IMR-90 (cell line): ENCODE data around the gene CCDC7. TPM values are rescaled to one million over a fixed set of nuclear protein-coding genes. Genes with fewer than 3 reads are reported as not detected.

Experiments
- ATAC-seq: fragments of 200-7000 bp; cut with Tn5 transposase; 2 replicates; pipeline ENCODE4 v1.9.1; 2020; ENCODE audit warnings: low read depth, mild to moderate bottlenecking, moderate library complexity
- BruUV-seq: library from RNA; stranded (reverse); fragments of 400-500 nt; replicated peaks from 2 replicates; lab custom pipeline; 2021; lab: Mats Ljungman, UMichigan
- CTCF ChIA-PET: fragments of 300-600 bp; formaldehyde crosslinking; extraction: SDS; loops from one replicate; lab custom pipeline; 2021; ENCODE audit warnings: antibody characterized with exemption; lab: Yijun Ruan, JAX
- POLR2A ChIA-PET: fragments of 300-600 bp; sonication (Branson Sonifier 250); formaldehyde crosslinking; loops from one replicate; lab custom pipeline; 2022; ENCODE audit warnings: antibody characterized with exemption; ENCODE audit not compliant: unreplicated experiment; lab: Charles Lee
- DNase-seq: peaks from one replicate; pipeline ENCODE4 v3.0.0; 2013
- H2AFZ ChIP-seq: replicated peaks from 2 replicates; pipeline ENCODE3; 2013; ENCODE audit warnings: low read length, mild to moderate bottlenecking; ENCODE audit not compliant: poor library complexity
- H2AK5ac ChIP-seq: 2 replicates; pipeline ENCODE4 v1.6.1; 2013; ENCODE audit warnings: low read depth, low read length, inconsistent platforms
- H2AK9ac ChIP-seq: replicated peaks from 2 replicates; pipeline ENCODE3; 2013; ENCODE audit warnings: mild to moderate bottlenecking, low read depth, low read length, moderate library complexity; ENCODE audit not compliant: poor library complexity
- H2BK120ac ChIP-seq: 2 replicates; pipeline ENCODE4 v1.6.1; 2013; ENCODE audit warnings: low read depth, low read length, inconsistent platforms
- H2BK15ac ChIP-seq: 3 replicates; pipeline ENCODE4 v1.6.1; 2013; ENCODE audit warnings: low read depth, low read length, inconsistent platforms
- H2BK20ac ChIP-seq: 2 replicates; pipeline ENCODE4 v1.6.1; 2013; ENCODE audit warnings: low read depth, mild to moderate bottlenecking, inconsistent platforms, low read length, moderate library complexity
- H2BK5ac ChIP-seq: 2 replicates; pipeline ENCODE4 v1.6.1; 2013; ENCODE audit warnings: mild to moderate bottlenecking, low read depth, low read length, inconsistent platforms; ENCODE audit not compliant: poor library complexity, severe bottlenecking
- H3K14ac ChIP-seq: replicated peaks from 2 replicates; pipeline ENCODE4 v1.6.1; 2013; ENCODE audit warnings: low read depth, low read length, inconsistent platforms
- H3K18ac ChIP-seq: 2 replicates; pipeline ENCODE4 v1.6.1; 2013; ENCODE audit warnings: low read depth, low read length, control low read depth
- H3K23ac ChIP-seq: 2 replicates; pipeline ENCODE4 v1.6.1; 2013; ENCODE audit warnings: low read depth, low read length, inconsistent platforms
- H3K27ac ChIP-seq: 2 replicates; pipeline ENCODE4 v1.5.1; 2013; ENCODE audit warnings: mild to moderate bottlenecking, control low read depth, low read length; ENCODE audit not compliant: insufficient read depth
- H3K27me3 ChIP-seq: 2 replicates; pipeline ENCODE4 v1.6.1; 2013; ENCODE audit warnings: low read length; ENCODE audit not compliant: control insufficient read depth, insufficient read depth
- H3K36me3 ChIP-seq: 2 replicates; pipeline ENCODE4 v1.6.1; 2013; ENCODE audit warnings: low read length, mixed read lengths; ENCODE audit not compliant: control insufficient read depth, insufficient read depth
- H3K4ac ChIP-seq: 2 replicates; pipeline ENCODE4 v1.6.1; 2013; ENCODE audit warnings: low read depth, low read length, inconsistent platforms
- H3K4me1 ChIP-seq: 2 replicates; pipeline ENCODE4 v1.6.1; 2013; ENCODE audit warnings: low read length, mixed read lengths; ENCODE audit not compliant: control insufficient read depth, insufficient read depth
- H3K4me2 ChIP-seq: 2 replicates; pipeline ENCODE4 v1.6.1; 2013; ENCODE audit warnings: low read depth, mild to moderate bottlenecking, control low read depth, low read length, moderate library complexity
- H3K4me3 ChIP-seq: 2 replicates; pipeline ENCODE4 v1.5.1; 2013; ENCODE audit warnings: low read depth, mild to moderate bottlenecking, control low read depth, low read length, moderate library complexity; ENCODE audit not compliant: insufficient read depth
- H3K56ac ChIP-seq: 2 replicates; pipeline ENCODE4 v1.6.1; 2013; ENCODE audit warnings: low read length, inconsistent platforms; ENCODE audit not compliant: insufficient read depth; ENCODE audit errors: extremely low read depth
- H3K79me1 ChIP-seq, 2 experiments: 2 replicates each; pipeline ENCODE4 v1.6.1; 2013; ENCODE audit warnings: low read length in 2 of 2, inconsistent platforms in 1 of 2, low read depth in 1 of 2
- H3K9ac ChIP-seq: 2 replicates; pipeline ENCODE4 v1.6.1; 2013; ENCODE audit warnings: low read depth, low read length, control low read depth
- H3K9me1 ChIP-seq: 2 replicates; pipeline ENCODE4 v1.6.1; 2013; ENCODE audit warnings: low read length, inconsistent platforms; ENCODE audit not compliant: insufficient read depth
- H3K9me3 ChIP-seq: 2 replicates; pipeline ENCODE4 v1.6.1; 2013; ENCODE audit warnings: low read length; ENCODE audit not compliant: control insufficient read depth, insufficient read depth
- H4K20me1 ChIP-seq: 2 replicates; pipeline ENCODE4 v1.6.1; 2013; ENCODE audit warnings: low read length, inconsistent platforms; ENCODE audit not compliant: insufficient read depth
- H4K5ac ChIP-seq: 2 replicates; pipeline ENCODE4 v1.6.1; 2013; ENCODE audit warnings: mild to moderate bottlenecking, low read depth, low read length, control low read depth
- H4K8ac ChIP-seq, 2 experiments: 2 replicates each; pipeline ENCODE4 v1.6.1; 2013; ENCODE audit warnings: low read depth in 2 of 2, low read length in 2 of 2, control low read depth in 1 of 2, inconsistent platforms in 1 of 2
- H4K91ac ChIP-seq: 2 replicates; pipeline ENCODE4 v1.6.1; 2013; ENCODE audit warnings: low read depth, low read length, inconsistent platforms; ENCODE audit not compliant: insufficient read depth
- BHLHE40 ChIP-seq: fragments of 150-350 bp; IDR thresholded peaks from 2 replicates; pipeline ENCODE4 v1.6.1; 2016; ENCODE audit warnings: mild to moderate bottlenecking, low read depth, low read length
- CEBPB ChIP-seq: IDR thresholded peaks from 2 replicates; pipeline ENCODE4 v1.6.1; 2012; ENCODE audit warnings: low read depth, low read length, improper control_type of control experiment
- CHD1 ChIP-seq: IDR thresholded peaks from 2 replicates; pipeline ENCODE4 v1.6.1; 2012; ENCODE audit warnings: low read depth, low read length, improper control_type of control experiment
- FOS ChIP-seq: fragments of 150-350 bp; IDR thresholded peaks from 2 replicates; pipeline ENCODE4 v1.6.1; 2016; ENCODE audit warnings: low read depth, low read length
- MAFK ChIP-seq: IDR thresholded peaks from 2 replicates; pipeline ENCODE4 v1.6.1; 2012; ENCODE audit warnings: low read depth, low read length, improper control_type of control experiment
- MAZ ChIP-seq: IDR thresholded peaks from 2 replicates; pipeline ENCODE4 v1.6.1; 2012; ENCODE audit warnings: low read depth, mild to moderate bottlenecking, low read length, improper control_type of control experiment, moderate library complexity, borderline replicate concordance
- MXI1 ChIP-seq: IDR thresholded peaks from 2 replicates; pipeline ENCODE4 v1.6.1; 2012; ENCODE audit warnings: low read depth, mild to moderate bottlenecking, low read length, moderate library complexity, borderline replicate concordance
- NFE2L2 ChIP-seq: fragments of 150-350 bp; IDR thresholded peaks from 2 replicates; pipeline ENCODE4 v1.6.1; 2016; ENCODE audit warnings: low read depth, mild to moderate bottlenecking, low read length
- POLR2A ChIP-seq: IDR thresholded peaks from 2 replicates; pipeline ENCODE4 v1.6.1; 2012; ENCODE audit warnings: mild to moderate bottlenecking, low read depth, low read length
- RAD21 ChIP-seq: IDR thresholded peaks from 2 replicates; pipeline ENCODE4 v1.6.1; 2012; ENCODE audit warnings: low read length, improper control_type of control experiment
- RCOR1 ChIP-seq: IDR thresholded peaks from 2 replicates; pipeline ENCODE4 v1.6.1; 2012; ENCODE audit warnings: mild to moderate bottlenecking, low read length, improper control_type of control experiment; ENCODE audit not compliant: insufficient replicate concordance
- RFX5 ChIP-seq: IDR thresholded peaks from 2 replicates; pipeline ENCODE4 v1.8.0; 2012; ENCODE audit warnings: low read depth, mild to moderate bottlenecking, low read length, moderate library complexity
- SMC3 ChIP-seq: fragments of 150-350 bp; IDR thresholded peaks from 2 replicates; pipeline ENCODE4 v1.6.1; 2016; ENCODE audit warnings: low read depth, mild to moderate bottlenecking, antibody characterized with exemption, low read length, moderate library complexity
- dilution Hi-C: fragments of 300-500 bp; cut with HindIII; formaldehyde crosslinking; loops from one replicate; pipeline ENCODE4 v1.14.3; 2018; ENCODE audit warnings: low sequenced_read_pairs; ENCODE audit not compliant: unreplicated experiment
- in situ Hi-C: fragments of 300-500 bp; cut with MboI; formaldehyde crosslinking; loops from 3 replicates; pipeline ENCODE4 v1.14.3; 2019; ENCODE audit warnings: low sequenced_read_pairs, inconsistent platforms, mixed read lengths
- intact Hi-C: fragments of 100-400 bp; cut with micrococcal nuclease; formaldehyde crosslinking; loops from 2 replicates; pipeline ENCODE4 v1.10.0; 2022
- polyA plus RNA-seq, 3 experiments: library from polyadenylated mRNA; depleted of rRNA; stranded (reverse); fragments of >200 nt; gene quantifications; 2 replicates each; pipeline ENCODE4 v1.2.3, GENCODE V29; 2012; ENCODE audit warnings: low replicate concordance in 1 of 3
- total RNA-seq: library from RNA; depleted of rRNA; stranded (reverse); fragments of >200 nt; gene quantifications from 2 replicates; pipeline ENCODE4 v1.2.3, GENCODE V29; 2012
- TF ChIP-seq, protein P1 (sequence below): fragments of 150-350 bp; IDR thresholded peaks from 2 replicates; pipeline ENCODE4 v1.6.1; 2017; ENCODE audit warnings: mild to moderate bottlenecking, antibody characterized with exemption, low read length, low read depth
- TF ChIP-seq, protein P2 (sequence below): fragments of 150-350 bp; IDR thresholded peaks from 2 replicates; pipeline ENCODE4 v1.6.1; 2016; ENCODE audit warnings: low read depth, mild to moderate bottlenecking, low read length, moderate library complexity, borderline replicate concordance
- TF ChIP-seq, protein P3 (sequence below): conservative IDR thresholded peaks from 2 replicates; pipeline ENCODE4 v1.5.1; 2012; ENCODE audit warnings: mild to moderate bottlenecking, low read depth, low read length, improper control_type of control experiment

Gene CCDC7
- total and polyA plus RNA-seq, 2 of the 4 experiments (the other 2 are of a cell fraction) = 0.74 to 4.3 TPM

DNA sequence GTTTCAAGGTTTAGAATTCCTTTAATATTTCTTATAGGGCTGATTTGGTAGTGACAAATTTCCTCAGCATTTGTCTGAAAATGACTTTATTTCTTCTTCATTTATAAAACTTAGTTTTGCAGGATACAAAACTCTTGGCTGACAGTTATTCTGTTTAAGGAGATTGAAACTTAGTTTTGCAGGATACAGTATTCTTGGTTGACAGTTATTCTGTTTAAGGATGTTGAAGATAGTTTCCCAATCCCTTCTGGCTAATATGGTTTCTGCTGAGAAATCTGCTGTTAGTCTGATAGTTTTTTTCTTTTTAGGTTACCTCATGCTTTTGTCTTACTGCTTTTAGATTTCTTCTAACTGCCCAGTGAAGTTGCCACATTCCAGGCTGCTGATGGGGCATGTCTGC, 325.3 kb downstream of the CCDC7 start:
- Histone ChIP-seq H2BK120ac (no peak overlapping the region), H3K4ac (no peak overlapping the region), H4K91ac (no peak overlapping the region), H3K18ac (no peak overlapping the region), H3K56ac (no peak overlapping the region), H2BK15ac (no peak overlapping the region), H3K79me1 (no peaks in the 10 kb centered on the region), H3K4me3 (no peak overlapping the region), H3K23ac (no peak overlapping the region), H2BK5ac (no peak overlapping the region), H3K27me3 (no peaks in the 10 kb centered on the region), H2BK20ac (no peak overlapping the region), H3K9me3 (peaks cover 16% of the 10 kb centered on the region), H3K14ac (no peak overlapping the region), H2AK9ac (no peak overlapping the region), H3K4me1 (no peaks in the 10 kb centered on the region), H2AK5ac (no peak overlapping the region), H4K20me1 (no peaks in the 10 kb centered on the region), H3K9me1 (no peaks in the 10 kb centered on the region), H3K4me2 (no peak overlapping the region), H3K27ac (no peak overlapping the region), H3K36me3 (no peaks in the 10 kb centered on the region), H4K8ac (no peak overlapping the region), H3K9ac (no peak overlapping the region), H2AFZ (no peak overlapping the region), H4K5ac (no peak overlapping the region)
- ChIA-PET CTCF (no interaction called here), POLR2A (no interaction called here)
- DNase-seq = no peak
- TF ChIP-seq NFE2L2 = no peak
- no peak for TF ChIP-seq MXI1
- no peak for TF ChIP-seq SMC3
- TF ChIP-seq, protein P1, sequence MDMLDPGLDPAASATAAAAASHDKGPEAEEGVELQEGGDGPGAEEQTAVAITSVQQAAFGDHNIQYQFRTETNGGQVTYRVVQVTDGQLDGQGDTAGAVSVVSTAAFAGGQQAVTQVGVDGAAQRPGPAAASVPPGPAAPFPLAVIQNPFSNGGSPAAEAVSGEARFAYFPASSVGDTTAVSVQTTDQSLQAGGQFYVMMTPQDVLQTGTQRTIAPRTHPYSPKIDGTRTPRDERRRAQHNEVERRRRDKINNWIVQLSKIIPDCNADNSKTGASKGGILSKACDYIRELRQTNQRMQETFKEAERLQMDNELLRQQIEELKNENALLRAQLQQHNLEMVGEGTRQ = no peak
- TF ChIP-seq RCOR1 = no peak
- TF ChIP-seq POLR2A = no peak
- no peak for TF ChIP-seq MAFK
- no peak for TF ChIP-seq FOS
- TF ChIP-seq, protein P2, sequence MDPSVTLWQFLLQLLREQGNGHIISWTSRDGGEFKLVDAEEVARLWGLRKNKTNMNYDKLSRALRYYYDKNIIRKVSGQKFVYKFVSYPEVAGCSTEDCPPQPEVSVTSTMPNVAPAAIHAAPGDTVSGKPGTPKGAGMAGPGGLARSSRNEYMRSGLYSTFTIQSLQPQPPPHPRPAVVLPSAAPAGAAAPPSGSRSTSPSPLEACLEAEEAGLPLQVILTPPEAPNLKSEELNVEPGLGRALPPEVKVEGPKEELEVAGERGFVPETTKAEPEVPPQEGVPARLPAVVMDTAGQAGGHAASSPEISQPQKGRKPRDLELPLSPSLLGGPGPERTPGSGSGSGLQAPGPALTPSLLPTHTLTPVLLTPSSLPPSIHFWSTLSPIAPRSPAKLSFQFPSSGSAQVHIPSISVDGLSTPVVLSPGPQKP = no peak
- no peak for TF ChIP-seq CHD1
- TF ChIP-seq CEBPB = no peak
- no peak for TF ChIP-seq RAD21
- TF ChIP-seq MAZ = no peak
- TF ChIP-seq, protein P3, sequence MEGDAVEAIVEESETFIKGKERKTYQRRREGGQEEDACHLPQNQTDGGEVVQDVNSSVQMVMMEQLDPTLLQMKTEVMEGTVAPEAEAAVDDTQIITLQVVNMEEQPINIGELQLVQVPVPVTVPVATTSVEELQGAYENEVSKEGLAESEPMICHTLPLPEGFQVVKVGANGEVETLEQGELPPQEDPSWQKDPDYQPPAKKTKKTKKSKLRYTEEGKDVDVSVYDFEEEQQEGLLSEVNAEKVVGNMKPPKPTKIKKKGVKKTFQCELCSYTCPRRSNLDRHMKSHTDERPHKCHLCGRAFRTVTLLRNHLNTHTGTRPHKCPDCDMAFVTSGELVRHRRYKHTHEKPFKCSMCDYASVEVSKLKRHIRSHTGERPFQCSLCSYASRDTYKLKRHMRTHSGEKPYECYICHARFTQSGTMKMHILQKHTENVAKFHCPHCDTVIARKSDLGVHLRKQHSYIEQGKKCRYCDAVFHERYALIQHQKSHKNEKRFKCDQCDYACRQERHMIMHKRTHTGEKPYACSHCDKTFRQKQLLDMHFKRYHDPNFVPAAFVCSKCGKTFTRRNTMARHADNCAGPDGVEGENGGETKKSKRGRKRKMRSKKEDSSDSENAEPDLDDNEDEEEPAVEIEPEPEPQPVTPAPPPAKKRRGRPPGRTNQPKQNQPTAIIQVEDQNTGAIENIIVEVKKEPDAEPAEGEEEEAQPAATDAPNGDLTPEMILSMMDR = no peak
- TF ChIP-seq RFX5 = no peak
- TF ChIP-seq BHLHE40 = no peak
- in situ Hi-C loops (no loop called here), dilution Hi-C loops (no loop called here), intact Hi-C loops (no loop called here)
- BruUV-seq = no TSS peak
- no peak for ATAC-seq
